ENCODE measurements around the gene KDM3A. TPM values are rescaled to one million over a fixed set of nuclear protein-coding genes. Genes with fewer than 3 reads are reported as not detected.
A peak's percentile ranks its signal among the peaks of the same experiment; 100 is the strongest.

Gene KDM3A
- total RNA-seq, 1 experiment from 2014 or later, result 34.2 TPM

GRCh38 chr2:86393521-86394491 is 47.4 kb upstream of the KDM3A start:
- CTCF ChIA-PET, result interaction anchor here (1.0 kb wide), 1 partner anchor 21 kb away, joined by 3 read pairs; no protein-coding TSS in a partner anchor
- ATAC-seq, result no peak
- H3K36me3 Mint-ChIP-seq, result no peaks in the 10 kb centered on the region
- TF ChIP-seq FOXK1 (CRISPR knock-in tag; IDR thresholded peaks at IDR 0.05) (no peak), NR1H2 (CRISPR knock-in tag; IDR thresholded peaks at IDR 0.05) (no peak)
- H3K4me3 Mint-ChIP-seq, result no peak overlapping the region
- H3K27me3 Mint-ChIP-seq (ENCODE audit: low read depth), result no peaks in the 10 kb centered on the region
- H3K27ac Mint-ChIP-seq, result no peak overlapping the region
- no peaks in the 10 kb centered on the region for H3K4me1 Mint-ChIP-seq
- H3K9me3 Mint-ChIP-seq, result peaks cover 10% of the 10 kb centered on the region
- no peak for DNase-seq (ENCODE audit: low spot score)
- POLR2A ChIA-PET, result no interaction called here

- Mint-ChIP-seq H3K4me3 (no peak overlapping the region), H3K27ac (no peak overlapping the region), H3K36me3 (no peaks in the 10 kb centered on the region), H3K27me3 (ENCODE audit: low read depth) (no peaks in the 10 kb centered on the region; the same call in 1 of the 2 replicates), H3K9me3 (peaks cover 9% of the 10 kb centered on the region), H3K4me1 (no peaks in the 10 kb centered on the region; the same call in 1 of the 2 replicates)
- no peak for TF ChIP-seq CREB1 (CRISPR knock-in tag; IDR thresholded peaks at IDR 0.05)
- TF ChIP-seq E2F1 (CRISPR knock-in tag; IDR thresholded peaks at IDR 0.05), result no peak
- no peak for TF ChIP-seq KAT7 (CRISPR knock-in tag; IDR thresholded peaks at IDR 0.05; ENCODE audit: borderline replicate concordance)
- TF ChIP-seq USF1 (CRISPR knock-in tag; IDR thresholded peaks at IDR 0.05), result no peak
- TF ChIP-seq AR (CRISPR knock-in tag; IDR thresholded peaks at IDR 0.05), result no peak
- no peak for TF ChIP-seq GRHL2 (CRISPR knock-in tag; IDR thresholded peaks at IDR 0.05; ENCODE audit: insufficient replicate concordance, severe bottlenecking)
- no peak for TF ChIP-seq MXD4 (CRISPR knock-in tag; IDR thresholded peaks at IDR 0.05; ENCODE audit: borderline replicate concordance)
- TF ChIP-seq MYBL2 (CRISPR knock-in tag; IDR thresholded peaks at IDR 0.05), result no peak
- no peak for TF ChIP-seq E2F5 (CRISPR knock-in tag; IDR thresholded peaks at IDR 0.05)
- TF ChIP-seq ZNF671 (CRISPR knock-in tag; IDR thresholded peaks at IDR 0.05), result no peak
- TF ChIP-seq PRRX2 (CRISPR knock-in tag; IDR thresholded peaks at IDR 0.05), result no peak
- no peak for TF ChIP-seq ZNF396 (CRISPR knock-in tag; IDR thresholded peaks at IDR 0.05; ENCODE audit: borderline replicate concordance)
- no peak for TF ChIP-seq ZNF219 (CRISPR knock-in tag; IDR thresholded peaks at IDR 0.05; ENCODE audit: borderline replicate concordance)
- no peak for TF ChIP-seq PREB (CRISPR knock-in tag; IDR thresholded peaks at IDR 0.05; ENCODE audit: borderline replicate concordance)
- TF ChIP-seq E2F4 (CRISPR knock-in tag; IDR thresholded peaks at IDR 0.05; ENCODE audit: borderline replicate concordance, low read depth), result no peak
- TF ChIP-seq ETV6 (CRISPR knock-in tag; IDR thresholded peaks at IDR 0.05), result no peak
- no peak for TF ChIP-seq HMGXB4 (CRISPR knock-in tag; IDR thresholded peaks at IDR 0.05)
- no peak for TF ChIP-seq GTF2I (CRISPR knock-in tag; conservative IDR thresholded peaks at IDR 0.05)
- TF ChIP-seq FOXK1 (CRISPR knock-in tag; IDR thresholded peaks at IDR 0.05), result no peak
- CTCF ChIA-PET, result interaction anchor here (0.6 to 2.1 kb wide), 14 partner anchors 10 to 270 kb away, joined by 3 to 10 read pairs (median 4); partner anchors contain the start of gene KDM3A
- ATAC-seq (peak; percentile 82), DNase-seq (ENCODE audit: low spot score) (peak; percentile 33)
- POLR2A ChIA-PET, result interaction anchor here (0.6 to 1.3 kb wide), 2 partner anchors 40 to 45 kb away, joined by 3 to 4 read pairs; partner anchors contain the start of gene KDM3A
Observed at GRCh38 chr2:86396291-86396785, 44.8 kb upstream of the KDM3A start.

Measured in WTC11 (cell line).